Tibial artery (tissue), 4 donors: ENCODE measurements around the gene OR2T2.
"Not testable (repeated sequence)": the region's sequence is repeated elsewhere in the genome, so short reads cannot be mapped to it uniquely, and the experiment has no call there.

Experiments
- DNase-seq, 2 donors: peaks; one replicate each; pipeline ENCODE4 v3.0.0-alpha.2; 2019
- H3K27ac ChIP-seq, 2 donors: fragments of 200-600 bp; sonication (generic) in 1 of 2; 1 replicate in 1 of 2; 2 replicates in 1 of 2; pipeline ENCODE4 v1.5.1; 2018 to 2019; ENCODE audit warnings: mild to moderate bottlenecking in 1 of 2
- H3K27me3 ChIP-seq, 2 donors: fragments of 200-600 bp; sonication (generic) in 1 of 2; one replicate each; pipeline versions ENCODE4 v1.5.1 to v1.6.0; 2016 to 2019
- H3K36me3 ChIP-seq, 3 donors: fragments of 200-600 bp; sonication (generic) in 2 of 3; one replicate each; pipeline ENCODE4 v1.5.1; 2016 to 2019; ENCODE audit warnings: mild to moderate bottlenecking in 2 of 3
- H3K4me1 ChIP-seq, 4 donors: fragments of 200-600 bp; sonication (generic) in 2 of 4; 1 replicate in 3 of 4; 2 replicates in 1 of 4; pipeline ENCODE4 v1.5.1; 2016 to 2019
- H3K4me3 ChIP-seq, 2 donors: fragments of 200-600 bp; sonication (generic) in 1 of 2; 1 replicate in 1 of 2; 2 replicates in 1 of 2; pipeline ENCODE4 v1.5.1; 2018 to 2019; ENCODE audit warnings: mild to moderate bottlenecking in 2 of 2
- H3K9me3 ChIP-seq, 3 donors: fragments of 200-600 bp; sonication (generic) in 1 of 3; one replicate each; pipeline ENCODE4 v1.5.1; 2016 to 2019
- intact Hi-C: fragments of 100-400 bp; cut with DNase I; formaldehyde crosslinking; loops from one replicate; pipeline ENCODE4 v1.15.0; 2023; ENCODE audit warnings: low total_unique reads
- TF ChIP-seq, protein P1 (sequence below), 2 experiments: fragments of 200-600 bp in 1 of 2; fragments of 450-650 bp in 1 of 2; IDR thresholded peaks; one replicate each; pipeline ENCODE4 v1.5.1; 2017 to 2019; ENCODE audit warnings: antibody characterized with exemption in 2 of 2, mild to moderate bottlenecking in 1 of 2, moderate library complexity in 1 of 2

Gene OR2T2, protein sequence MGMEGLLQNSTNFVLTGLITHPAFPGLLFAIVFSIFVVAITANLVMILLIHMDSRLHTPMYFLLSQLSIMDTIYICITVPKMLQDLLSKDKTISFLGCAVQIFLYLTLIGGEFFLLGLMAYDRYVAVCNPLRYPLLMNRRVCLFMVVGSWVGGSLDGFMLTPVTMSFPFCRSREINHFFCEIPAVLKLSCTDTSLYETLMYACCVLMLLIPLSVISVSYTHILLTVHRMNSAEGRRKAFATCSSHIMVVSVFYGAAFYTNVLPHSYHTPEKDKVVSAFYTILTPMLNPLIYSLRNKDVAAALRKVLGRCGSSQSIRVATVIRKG

DNA sequence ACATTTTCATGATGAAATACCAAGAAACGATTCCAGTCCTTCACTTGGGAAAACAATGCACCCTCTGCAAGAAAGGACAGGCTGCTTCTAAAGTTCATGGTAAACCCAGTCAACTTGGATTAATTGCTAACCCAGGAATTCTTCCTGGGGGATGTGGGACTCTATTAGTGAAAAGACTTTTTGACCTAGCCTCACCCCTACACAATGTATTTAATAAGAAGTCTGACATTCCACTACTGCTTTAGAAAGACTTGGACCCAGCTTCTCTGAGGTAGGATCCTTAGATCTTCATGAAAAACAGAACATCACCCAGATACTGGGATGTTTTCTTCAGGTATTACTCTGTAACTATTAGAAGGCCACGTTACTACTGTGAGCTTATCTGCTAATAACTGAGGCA, at the start of gene OR2T2:
Gene OR2T2, plus strand, starts transcription at position 239 of the 400 bp plus-strand sequence. CDS start 7,161 bp downstream, outside the sequence.
- H3K27ac ChIP-seq, H3K36me3 ChIP-seq, H3K4me1 ChIP-seq, H3K4me3 ChIP-seq, H3K27me3 ChIP-seq, H3K9me3 ChIP-seq, DNase-seq, intact Hi-C loops: not testable (repeated sequence)

DNA sequence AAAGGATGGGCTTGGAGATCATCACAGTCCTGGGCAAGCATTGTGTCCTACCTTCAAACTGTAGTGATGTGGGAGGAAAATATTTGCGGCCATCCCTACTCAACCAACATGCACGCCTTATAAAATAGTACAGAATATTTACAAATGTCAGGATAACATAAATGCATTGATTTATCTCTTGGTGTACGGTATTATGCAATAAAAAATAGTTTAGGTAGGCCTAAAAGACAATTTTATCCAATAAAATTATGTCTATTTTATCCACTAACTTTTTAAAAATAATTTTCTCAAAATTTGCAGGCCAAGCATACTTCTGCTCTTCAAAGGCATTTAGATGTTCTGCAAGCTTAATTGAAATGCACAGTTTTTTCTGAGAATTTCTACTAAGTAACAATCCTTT, 42.7 kb upstream of the OR2T2 start, which contains the start of gene OR2T1:
Gene OR2T1, plus strand, starts transcription at position 301 of the 400 bp plus-strand sequence. CDS start 3,100 bp downstream, outside the sequence.
- TF ChIP-seq, protein P1, sequence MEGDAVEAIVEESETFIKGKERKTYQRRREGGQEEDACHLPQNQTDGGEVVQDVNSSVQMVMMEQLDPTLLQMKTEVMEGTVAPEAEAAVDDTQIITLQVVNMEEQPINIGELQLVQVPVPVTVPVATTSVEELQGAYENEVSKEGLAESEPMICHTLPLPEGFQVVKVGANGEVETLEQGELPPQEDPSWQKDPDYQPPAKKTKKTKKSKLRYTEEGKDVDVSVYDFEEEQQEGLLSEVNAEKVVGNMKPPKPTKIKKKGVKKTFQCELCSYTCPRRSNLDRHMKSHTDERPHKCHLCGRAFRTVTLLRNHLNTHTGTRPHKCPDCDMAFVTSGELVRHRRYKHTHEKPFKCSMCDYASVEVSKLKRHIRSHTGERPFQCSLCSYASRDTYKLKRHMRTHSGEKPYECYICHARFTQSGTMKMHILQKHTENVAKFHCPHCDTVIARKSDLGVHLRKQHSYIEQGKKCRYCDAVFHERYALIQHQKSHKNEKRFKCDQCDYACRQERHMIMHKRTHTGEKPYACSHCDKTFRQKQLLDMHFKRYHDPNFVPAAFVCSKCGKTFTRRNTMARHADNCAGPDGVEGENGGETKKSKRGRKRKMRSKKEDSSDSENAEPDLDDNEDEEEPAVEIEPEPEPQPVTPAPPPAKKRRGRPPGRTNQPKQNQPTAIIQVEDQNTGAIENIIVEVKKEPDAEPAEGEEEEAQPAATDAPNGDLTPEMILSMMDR (IDR thresholded peaks at IDR 0.05), result no peak
- Histone ChIP-seq H3K27me3 (no peaks in the 10 kb centered on the region), H3K36me3 (no peaks in the 10 kb centered on the region), H3K9me3 (no peaks in the 10 kb centered on the region), H3K4me1 (no peaks in the 10 kb centered on the region), H3K4me3 (no peak within 1 kb of the TSS), H3K27ac (no peak within 1 kb of the TSS)
- no peak for DNase-seq
- intact Hi-C loops, result no loop called here

DNA sequence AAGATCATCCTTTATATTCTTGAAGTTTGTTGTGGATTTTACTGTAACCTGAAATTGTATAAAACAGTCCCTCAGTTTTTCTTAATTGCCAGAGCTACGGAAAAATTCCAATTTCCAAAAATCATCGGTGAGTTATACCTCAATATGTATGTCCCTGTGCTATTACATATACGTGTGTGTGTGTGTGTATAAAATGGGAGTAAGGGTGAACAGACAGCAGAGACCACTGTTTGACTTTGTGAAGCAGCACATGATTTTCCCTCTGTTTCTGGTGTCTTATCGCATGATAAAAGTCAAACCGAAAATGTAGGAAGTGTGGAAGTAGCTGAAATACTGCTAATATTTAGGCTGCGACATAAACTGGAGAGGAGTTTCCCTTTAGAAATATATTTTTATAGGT, 41.4 kb upstream of the OR2T2 start:
- intact Hi-C loops, result no loop called here
- H3K27ac ChIP-seq, result no peak overlapping the region
- H3K4me3 ChIP-seq, result no peak overlapping the region
- no peak for DNase-seq
- H3K4me1 ChIP-seq, result no peaks in the 10 kb centered on the region
- TF ChIP-seq, protein P1 (IDR thresholded peaks at IDR 0.05), result no peak
- H3K27me3 ChIP-seq, result no peaks in the 10 kb centered on the region
- no peaks in the 10 kb centered on the region for H3K9me3 ChIP-seq
- no peaks in the 10 kb centered on the region for H3K36me3 ChIP-seq

DNA sequence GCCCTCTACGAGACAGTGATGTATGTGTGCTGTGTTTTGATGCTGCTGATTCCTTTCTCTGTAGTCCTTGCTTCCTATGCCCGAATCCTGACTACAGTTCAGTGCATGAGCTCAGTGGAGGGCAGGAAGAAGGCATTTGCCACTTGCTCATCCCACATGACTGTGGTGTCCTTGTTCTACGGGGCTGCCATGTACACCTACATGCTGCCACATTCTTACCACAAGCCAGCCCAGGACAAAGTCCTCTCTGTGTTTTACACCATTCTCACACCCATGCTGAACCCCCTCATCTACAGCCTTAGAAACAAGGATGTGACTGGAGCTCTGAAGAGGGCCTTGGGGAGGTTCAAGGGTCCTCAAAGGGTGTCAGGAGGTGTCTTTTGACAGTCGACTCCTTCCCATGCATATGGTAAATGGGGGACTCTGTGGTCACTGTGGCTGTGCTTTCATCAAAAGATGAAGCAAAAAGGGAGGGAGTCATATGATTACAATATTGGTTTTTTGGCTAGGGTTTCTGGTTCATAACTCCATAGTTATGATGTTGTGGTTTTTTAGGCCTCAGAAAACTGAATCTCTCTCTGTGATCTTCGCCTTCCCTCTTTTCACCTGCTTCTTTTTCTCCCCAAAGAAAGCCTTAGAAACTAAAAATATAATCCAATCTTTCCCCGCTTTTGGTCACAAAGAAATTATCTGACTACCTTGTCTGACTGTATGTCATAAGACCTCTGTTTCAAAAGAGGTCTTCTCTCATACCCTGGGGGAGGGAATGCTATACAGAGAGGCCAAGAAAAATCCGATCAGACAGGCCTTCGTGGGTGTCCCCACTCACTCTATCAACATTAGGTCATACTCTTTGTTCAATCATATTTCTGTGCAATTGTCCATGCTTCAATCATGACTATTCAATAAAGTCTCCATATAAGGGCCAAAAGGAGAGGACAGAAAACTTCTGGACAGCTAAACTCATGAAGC, 38.4 kb upstream of the OR2T2 start:
- TF ChIP-seq, protein P1 (IDR thresholded peaks at IDR 0.05), result no peak
- Histone ChIP-seq H3K36me3 (no peaks in the 10 kb centered on the region), H3K4me3 (no peak overlapping the region), H3K4me1 (no peaks in the 10 kb centered on the region), H3K27ac (no peak overlapping the region), H3K27me3 (no peaks in the 10 kb centered on the region), H3K9me3 (peaks cover 0 to 10% (median 5%) of the 10 kb centered on the region in 3 donors)
- intact Hi-C loops, result no loop called here
- DNase-seq, result no peak

DNA sequence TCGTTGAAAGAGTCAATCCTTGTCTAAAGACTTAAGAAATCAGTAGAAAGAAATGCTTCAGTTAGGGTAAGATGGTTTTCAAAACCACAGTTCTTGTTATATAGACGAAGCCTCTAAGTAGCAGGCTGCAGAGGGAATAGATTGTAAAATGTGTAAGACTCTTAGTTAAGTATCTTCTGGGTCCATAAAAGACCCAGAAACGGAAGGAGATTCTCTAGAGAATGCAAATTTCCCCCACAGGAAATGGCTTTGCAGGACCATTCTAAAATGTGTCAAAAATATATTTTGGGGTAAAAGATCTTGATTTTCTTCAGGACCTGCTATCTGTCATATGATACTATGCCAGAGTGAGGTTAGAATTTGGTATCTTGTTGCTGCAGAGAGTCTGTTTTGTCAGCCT, 29.2 kb upstream of the OR2T2 start:
- TF ChIP-seq, protein P1 (IDR thresholded peaks at IDR 0.05), result no peak
- no peaks in the 10 kb centered on the region for H3K4me1 ChIP-seq
- peaks cover 0 to 2% (median 0%) of the 10 kb centered on the region in 3 donors for H3K9me3 ChIP-seq
- intact Hi-C loops, result no loop called here
- H3K27me3 ChIP-seq, result no peaks in the 10 kb centered on the region
- H3K27ac ChIP-seq, result no peak overlapping the region
- H3K36me3 ChIP-seq, result no peaks in the 10 kb centered on the region
- H3K4me3 ChIP-seq, result no peak overlapping the region
- DNase-seq, result no peak

DNA sequence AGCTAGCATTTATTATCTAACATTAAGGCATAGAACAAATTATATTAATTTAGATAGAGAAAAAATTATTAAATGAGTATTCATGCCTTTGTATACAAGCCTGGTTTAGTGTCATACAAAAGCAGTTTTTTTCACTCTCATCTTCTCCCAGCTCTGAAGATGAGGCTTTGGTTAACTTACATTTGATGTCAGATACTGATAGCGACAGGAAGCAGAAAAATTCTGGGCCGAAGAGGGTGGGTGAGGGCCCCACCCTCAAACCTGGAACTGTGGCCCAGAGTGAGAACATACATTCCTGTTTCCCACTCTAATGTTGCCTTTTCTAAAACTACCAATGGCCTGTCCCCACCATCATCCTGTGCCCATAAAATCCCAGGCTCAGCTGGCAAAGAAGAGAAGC, 27.6 kb upstream of the OR2T2 start:
- Histone ChIP-seq H3K9me3 (no peaks in the 10 kb centered on the region), H3K4me3 (no peak overlapping the region), H3K36me3 (no peaks in the 10 kb centered on the region), H3K27ac (no peak overlapping the region), H3K27me3 (no peaks in the 10 kb centered on the region), H3K4me1 (no peaks in the 10 kb centered on the region)
- TF ChIP-seq, protein P1 (IDR thresholded peaks at IDR 0.05), result no peak
- intact Hi-C loops, result no loop called here
- no peak for DNase-seq
